GM10266 (cell line): Measurements from ENCODE around the gene PSMA8.

Experiments
- DNase-seq: peaks from one replicate; pipeline ENCODE4 v3.0.0; 2012; ENCODE audit errors: extremely low spot score
- TF ChIP-seq, protein P1 (sequence below): IDR thresholded peaks from 2 replicates; pipeline ENCODE4 v1.5.1; 2012; ENCODE audit warnings: mild to moderate bottlenecking, low read depth; ENCODE audit not compliant: control insufficient read depth, insufficient read depth; ENCODE audit errors: missing control alignments

PSMA8 gene

GRCh38 chr18:26133652-26134051 is at the start of gene PSMA8:
PSMA8 (plus strand) TSS chr18:26133869; CDS start chr18:26133966, 97 bp downstream.
- TF ChIP-seq, protein P1, sequence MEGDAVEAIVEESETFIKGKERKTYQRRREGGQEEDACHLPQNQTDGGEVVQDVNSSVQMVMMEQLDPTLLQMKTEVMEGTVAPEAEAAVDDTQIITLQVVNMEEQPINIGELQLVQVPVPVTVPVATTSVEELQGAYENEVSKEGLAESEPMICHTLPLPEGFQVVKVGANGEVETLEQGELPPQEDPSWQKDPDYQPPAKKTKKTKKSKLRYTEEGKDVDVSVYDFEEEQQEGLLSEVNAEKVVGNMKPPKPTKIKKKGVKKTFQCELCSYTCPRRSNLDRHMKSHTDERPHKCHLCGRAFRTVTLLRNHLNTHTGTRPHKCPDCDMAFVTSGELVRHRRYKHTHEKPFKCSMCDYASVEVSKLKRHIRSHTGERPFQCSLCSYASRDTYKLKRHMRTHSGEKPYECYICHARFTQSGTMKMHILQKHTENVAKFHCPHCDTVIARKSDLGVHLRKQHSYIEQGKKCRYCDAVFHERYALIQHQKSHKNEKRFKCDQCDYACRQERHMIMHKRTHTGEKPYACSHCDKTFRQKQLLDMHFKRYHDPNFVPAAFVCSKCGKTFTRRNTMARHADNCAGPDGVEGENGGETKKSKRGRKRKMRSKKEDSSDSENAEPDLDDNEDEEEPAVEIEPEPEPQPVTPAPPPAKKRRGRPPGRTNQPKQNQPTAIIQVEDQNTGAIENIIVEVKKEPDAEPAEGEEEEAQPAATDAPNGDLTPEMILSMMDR = no peak
- DNase-seq = peak; percentile 31

- DNase-seq = no peak
- TF ChIP-seq, protein P1 = no peak
Measured at GRCh38 chr18:26085056-26085455, 48.6 kb upstream of the PSMA8 start.

GRCh38 chr18:26086959-26087358 is 46.7 kb upstream of the PSMA8 start:
- TF ChIP-seq, protein P1 = no peak

DNA sequence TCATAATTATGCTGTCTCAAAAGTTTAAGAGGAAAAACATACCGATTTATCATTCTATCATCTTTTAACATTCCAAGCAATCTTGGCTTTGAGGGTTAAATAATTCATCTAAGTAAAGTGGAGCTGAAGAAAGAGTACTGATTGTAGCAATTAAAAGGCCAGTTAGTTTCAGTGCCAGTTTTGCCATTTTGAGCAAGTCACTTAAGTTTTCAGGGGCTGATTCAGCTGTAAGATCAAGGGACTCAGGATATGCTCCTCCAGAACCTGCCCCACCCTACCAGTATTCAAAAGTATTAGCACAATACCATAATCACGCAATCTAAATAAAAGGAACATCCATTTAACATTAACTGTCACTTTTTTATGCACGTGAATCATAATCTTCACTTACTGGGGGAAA is 45.2 kb upstream of the PSMA8 start:
- TF ChIP-seq, protein P1 = no peak
- DNase-seq = peak; percentile 16

More at GRCh38 chr18:26086959-26087358, 46.7 kb upstream of the PSMA8 start:
- no peak for DNase-seq

- TF ChIP-seq, protein P1 = no peak
- DNase-seq = peak; percentile 16
Measured at GRCh38 chr18:26089293-26090129, 44.2 kb upstream of the PSMA8 start.

GRCh38 chr18:26090130-26091046 is 43.3 kb upstream of the PSMA8 start, which contains the start of gene SS18:
SS18 (minus strand) TSS chr18:26090613; CDS start chr18:26090569, 44 bp downstream.
- TF ChIP-seq, protein P1 = no peak
- peak; percentile 92 for DNase-seq

GRCh38 chr18:26091047-26091630 is 42.5 kb upstream of the PSMA8 start:
- peak; percentile 69 for DNase-seq
- TF ChIP-seq, protein P1 = no peak
